GM21423 (cell line): ENCODE measurements around the gene IP6K3.

ENCODE experiments used
- ATAC-seq: cut with Tn5 transposase; IDR thresholded peaks from one replicate; pipeline ENCODE4 v1.9.1; 2021; ENCODE audit warnings: mild to moderate bottlenecking, moderate library complexity; ENCODE audit not compliant: unreplicated experiment

The IP6K3 gene

DNA sequence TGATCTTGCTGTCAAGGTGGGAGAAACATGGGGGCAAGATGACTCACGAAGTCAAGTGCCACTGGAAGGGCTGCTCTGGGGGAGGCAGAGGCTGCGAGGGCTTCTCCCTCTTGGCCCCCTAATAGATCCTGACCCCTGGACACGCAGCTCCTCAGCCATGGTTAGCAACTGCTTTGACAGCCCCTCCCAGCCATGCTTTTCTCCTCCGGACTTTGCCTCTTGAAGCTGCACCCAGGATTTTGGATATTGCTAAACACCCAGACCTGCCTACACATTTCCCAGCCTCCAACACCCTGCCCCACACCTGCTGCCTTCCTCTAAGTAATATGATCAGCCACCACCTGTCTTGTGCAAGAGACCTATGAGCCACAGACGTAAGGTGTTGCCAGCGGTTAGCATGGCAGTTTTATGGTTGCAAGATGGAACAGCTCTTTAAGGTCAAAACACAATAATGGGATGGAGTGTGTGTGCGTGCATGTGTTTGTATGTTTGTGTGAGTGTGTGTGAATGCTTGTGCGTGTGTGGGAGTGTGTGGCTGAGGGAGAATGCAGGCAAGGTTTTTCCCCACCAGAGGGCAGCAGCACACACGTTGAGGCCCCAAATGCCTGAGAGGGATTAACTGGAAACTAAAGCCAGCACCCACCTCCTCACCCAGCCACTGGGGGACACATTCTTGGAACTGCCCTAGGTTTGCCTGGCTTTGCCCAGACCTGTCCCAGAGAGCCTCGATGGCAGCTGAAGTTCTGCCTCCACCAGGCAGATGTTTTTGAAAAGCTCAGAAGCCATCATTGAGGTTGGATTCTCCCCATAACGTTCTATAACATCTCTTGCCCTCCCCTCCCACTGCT lies 2.5 kb downstream of the IP6K3 start:
- ATAC-seq: no peak

DNA sequence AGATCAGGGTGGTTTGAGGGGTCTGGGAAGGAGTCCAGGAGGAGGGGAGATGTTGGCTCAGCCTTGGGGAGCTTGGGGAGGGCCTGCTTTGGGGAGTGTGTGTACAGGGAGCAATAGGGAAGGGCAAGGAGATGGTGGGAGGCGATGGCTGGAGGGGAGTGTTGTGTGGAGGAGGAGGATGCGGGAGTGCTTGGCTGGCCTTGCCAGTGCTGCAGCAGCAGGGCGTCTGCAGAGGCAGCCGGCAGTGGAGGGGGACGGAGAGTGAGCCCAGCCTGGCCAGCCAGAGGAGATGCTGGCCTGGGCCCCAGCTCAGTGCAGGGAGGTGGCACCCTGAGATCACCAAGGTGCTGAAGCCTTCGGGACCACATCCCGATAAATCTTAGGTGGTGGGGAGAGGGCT lies 3.9 kb downstream of the IP6K3 start:
- ATAC-seq: no peak

DNA sequence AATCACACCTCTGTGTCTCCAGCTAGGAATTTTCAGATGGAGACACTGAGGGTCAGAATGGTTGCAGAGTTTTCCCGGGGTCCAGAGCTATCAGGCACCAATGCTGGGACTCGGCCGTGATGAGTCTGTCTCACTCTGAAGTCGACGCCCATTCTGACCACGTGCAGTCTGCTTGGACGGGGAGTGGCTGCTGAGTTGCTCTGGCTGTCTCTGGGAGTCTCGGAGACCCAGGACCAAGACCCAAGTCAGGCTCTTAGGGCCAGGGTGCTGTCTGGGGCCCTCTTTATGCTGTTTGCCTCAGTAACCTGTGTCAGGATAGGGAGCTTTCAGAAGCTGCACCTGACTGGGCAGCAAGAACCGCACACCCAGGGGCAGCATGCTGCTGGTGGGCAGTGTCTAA lies 4.6 kb downstream of the IP6K3 start:
- ATAC-seq: no peak

DNA sequence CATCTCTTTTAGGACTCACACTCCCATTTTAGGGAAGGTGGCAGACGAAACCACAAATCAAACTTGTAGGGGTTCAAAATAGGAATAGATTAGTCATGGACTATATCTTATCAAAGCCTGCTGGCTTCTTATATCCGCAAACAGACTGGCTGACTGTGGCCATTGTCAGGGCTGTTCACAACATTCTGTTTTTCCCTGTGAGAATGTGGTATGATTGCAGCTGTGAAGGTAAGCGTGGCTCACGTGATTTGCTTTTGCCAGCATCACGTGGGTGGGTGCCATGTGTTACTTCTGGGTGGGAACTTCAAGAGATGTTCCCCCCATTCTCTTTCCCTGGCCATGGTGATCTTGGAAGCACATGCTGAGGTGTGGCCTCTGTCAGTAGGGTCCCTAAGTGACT lies 5.9 kb downstream of the IP6K3 start:
- ATAC-seq: no peak

DNA sequence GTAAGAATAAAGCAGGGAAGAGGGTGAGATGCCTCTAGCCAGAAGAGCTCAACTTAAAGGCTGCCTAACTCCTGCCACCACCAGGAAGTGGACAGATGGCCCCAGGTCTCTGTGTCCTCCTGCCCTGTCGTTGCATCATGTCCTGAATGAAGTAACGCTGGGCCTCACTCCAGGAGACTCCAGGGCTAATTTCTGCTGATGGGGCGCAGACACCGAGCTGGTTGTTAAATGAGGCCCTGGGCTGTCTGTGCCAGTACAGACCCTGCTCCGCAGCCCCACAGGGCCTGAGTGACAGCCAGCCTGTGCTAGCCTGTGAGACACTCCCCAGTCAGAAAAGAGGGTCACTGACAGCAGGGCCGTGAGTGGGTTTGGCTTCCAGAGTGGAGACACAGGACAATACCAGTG lies 6.5 kb downstream of the IP6K3 start:
- ATAC-seq: no peak

DNA sequence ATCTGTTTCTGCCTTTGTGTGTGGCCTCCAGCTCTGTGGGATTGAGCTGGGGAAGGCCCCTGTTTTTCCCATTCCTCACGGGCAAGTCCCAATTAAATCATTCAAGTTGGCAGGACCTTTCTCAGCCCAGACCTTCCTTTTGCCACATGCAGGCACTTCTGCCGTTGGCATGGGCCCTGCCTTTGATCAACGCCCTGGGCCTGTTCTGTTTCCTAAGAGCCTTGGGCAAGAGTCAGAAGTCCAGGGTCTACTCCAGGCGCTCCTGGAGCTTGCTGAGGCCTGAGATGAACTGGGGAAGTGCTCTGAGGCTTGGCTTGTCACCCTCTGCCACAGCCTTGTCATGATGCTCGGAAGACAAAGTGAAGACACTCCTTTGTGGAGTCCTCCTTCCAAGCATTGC lies 7.1 kb downstream of the IP6K3 start:
- no peak for ATAC-seq

DNA sequence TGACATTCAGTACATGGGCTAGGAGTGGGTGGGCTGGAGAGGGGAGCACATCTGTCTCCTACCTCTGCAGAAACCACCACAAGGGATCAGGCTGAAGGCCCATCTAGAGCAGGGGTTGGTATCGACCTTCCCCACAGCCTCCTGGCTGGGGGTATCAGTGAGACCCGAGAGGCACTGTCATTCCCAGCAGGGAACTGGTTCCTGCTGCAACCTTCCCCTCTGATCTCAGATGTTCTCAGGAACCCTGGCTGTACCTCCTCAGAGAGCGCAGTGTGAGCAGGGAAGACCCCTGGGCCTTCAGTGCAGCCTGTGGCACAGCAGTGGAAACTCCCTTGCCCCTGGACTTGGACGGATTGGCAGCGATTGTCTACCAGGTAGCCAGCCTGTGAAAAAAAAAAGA lies 7.8 kb downstream of the IP6K3 start:
- no peak for ATAC-seq

DNA sequence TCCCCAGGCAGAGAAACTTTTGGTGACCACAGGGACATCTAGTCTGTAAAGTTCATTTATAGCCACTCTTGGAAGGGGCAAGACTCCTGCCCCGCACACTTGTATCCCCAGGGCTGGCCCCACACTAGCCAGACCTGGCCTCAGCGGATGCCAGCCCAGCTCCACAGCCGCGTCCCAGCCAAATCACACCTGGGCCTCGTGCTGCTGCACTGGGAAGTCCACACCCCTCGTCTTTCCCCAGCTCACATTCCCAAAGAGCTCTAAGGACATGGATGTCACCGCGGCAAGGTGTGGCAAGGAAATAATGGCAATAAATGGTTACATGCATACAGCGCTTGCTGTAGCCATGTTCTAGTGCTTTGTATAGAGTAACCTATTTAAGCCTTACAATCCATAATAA lies 8.6 kb downstream of the IP6K3 start:
- ATAC-seq: no peak

DNA sequence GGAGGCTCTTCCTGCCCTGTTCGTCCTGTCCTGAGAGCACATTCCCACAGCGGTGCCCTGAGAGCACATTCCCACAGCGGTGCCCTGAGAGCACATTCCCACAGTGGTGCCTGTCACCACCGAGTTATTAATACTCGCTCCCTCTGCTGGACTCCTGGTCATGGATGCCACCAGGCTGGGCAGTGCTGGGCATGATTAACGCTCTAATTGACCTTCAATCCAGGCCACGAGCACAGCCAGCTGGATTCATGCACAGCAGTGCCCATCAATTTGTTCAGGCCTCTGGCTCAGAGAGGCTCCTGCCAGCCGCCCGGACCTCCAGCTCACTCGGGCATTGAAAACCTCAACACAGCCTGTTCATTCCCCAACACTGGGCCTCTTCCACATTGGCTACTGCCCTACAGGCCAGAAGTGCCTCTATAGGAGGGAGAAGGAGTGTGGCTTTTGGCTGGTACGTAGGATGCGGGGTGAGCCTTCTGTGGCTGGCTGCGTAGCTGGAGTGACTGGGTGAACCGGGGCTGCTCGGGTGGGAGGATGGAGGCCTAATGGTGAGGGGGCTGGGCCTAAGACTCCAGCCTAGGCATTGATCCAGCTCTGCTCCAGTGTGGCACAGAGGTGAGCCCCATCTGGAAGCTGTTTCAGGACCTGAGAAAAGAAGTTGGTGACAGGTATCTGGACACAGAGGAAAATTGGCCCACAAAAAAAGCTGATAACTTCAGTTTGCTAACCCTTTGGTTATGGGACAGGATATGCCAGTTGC lies 9.3 kb downstream of the IP6K3 start:
- ATAC-seq: no peak

DNA sequence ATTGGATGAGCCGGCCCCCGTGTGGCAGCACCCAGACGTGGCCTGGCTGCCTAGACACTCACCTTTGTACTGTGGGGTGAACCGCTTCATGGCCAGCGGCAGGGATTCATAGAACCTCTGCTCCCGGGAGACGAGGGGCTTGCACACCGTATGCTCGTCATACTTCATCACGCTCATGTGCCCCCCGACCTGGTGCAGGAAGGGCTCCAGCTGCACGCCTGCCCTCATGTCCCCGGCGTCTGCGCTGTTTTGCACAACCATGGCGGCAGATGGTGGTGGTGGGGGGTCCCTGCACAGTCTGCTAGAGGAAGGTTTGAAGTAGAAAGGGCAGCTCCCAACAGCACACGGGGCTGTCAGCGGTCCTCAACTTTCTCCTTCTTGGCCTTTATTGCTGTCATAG lies 11.5 kb downstream of the IP6K3 start:
- ATAC-seq: no peak

DNA sequence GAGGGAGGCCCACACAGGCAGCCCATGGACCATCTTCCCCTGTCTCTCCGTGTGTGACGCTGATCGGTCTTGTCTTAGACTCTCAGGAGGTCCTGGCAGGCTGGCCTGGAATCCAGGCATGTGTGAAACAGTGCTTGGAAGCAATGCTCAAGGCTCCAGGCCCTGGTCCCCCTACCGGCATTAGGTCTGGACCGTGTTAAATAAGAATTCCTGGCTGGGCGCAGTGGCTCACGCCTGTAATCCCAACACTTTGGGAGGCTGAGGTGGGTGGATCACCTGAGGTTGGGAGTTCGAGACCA lies 13.0 kb downstream of the IP6K3 start:
- ATAC-seq: no peak

DNA sequence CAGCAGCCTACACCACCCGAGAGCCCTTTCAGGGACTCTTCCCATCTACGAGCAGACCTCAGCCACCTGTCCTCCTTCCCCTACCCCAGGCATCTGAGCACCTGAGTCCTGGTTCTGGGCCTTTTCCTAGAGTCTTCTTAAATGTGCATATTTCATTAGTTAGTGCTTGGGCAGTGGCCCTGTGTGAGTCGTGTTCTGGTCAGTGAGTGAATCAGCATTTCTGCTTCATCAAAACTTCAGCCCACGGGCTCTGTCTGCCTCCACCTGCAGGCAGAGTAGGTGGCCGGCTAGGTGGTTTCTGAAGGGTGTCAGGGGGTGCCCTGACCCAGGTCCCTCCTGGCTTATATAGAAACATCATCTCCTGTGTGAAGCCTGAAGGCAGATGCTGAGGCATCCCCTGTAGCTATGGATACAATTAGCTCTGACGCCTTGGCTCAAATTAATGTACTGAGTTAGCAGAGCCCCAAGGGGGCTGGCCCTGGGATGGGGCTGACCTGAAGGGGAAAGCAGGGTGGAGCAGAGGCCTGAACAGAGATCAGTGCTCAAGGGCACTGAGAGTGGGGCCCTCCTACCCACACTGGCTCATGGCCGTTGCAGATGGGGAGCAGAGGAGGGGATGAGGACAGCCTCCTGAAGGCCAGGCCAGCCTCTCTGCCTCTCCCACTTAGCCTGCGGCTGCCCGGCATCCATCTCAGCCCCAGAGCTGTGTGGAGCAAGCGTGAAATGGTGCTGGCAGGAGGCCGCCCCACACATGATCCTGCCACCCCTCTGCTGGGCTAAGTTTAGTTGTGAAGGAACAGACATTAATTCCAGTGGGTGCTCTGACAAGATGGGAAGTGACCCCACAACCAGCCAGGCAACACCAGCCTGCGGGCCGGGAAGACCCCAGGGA lies 13.6 kb downstream of the IP6K3 start:
- ATAC-seq: no peak

DNA sequence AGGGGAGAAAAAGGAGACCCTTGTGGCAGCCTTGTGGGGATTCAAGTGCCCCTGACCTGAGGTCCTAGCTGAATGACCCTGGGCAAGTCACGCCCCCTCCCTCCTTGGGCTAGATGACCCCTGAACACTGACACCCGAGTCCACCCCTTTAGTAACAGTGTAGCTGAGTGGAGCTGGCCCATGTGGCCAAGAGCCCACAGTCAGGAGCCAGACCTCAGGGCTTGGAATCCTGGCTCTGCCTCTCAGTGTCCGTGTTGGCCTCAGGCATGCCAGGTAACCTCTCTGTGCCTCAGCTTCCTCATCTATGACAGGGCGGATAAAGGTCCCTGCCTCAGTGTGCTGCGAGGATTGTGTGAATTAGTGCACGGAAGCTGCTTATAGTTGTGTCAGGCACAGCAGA lies 14.3 kb downstream of the IP6K3 start:
- ATAC-seq: no peak

DNA sequence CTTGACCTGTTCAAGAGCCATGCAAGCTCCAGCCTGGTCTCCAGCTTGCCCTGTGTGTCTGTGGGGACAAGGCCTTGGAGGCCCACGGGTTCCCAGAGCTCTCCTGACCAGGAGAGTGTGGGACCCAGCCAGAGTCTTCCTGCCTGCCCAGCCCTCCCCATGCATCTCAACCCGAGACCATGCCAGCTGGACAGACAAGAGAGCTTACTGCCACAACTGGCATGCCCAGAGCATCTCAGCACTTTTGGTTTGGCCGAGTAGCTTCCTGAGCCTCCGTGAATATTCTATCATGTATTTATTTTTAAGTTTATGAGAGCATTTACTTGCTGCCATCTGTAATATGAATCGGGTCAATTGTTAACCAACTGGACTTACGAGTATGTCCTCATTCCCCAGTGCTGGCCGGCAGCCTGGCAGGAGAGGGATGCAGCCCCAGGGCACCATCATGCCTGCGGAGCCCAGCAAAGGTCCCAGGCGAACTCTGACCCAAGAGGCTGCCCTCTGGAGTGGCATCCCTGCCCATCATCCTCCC lies 14.9 kb downstream of the IP6K3 start:
- no peak for ATAC-seq

DNA sequence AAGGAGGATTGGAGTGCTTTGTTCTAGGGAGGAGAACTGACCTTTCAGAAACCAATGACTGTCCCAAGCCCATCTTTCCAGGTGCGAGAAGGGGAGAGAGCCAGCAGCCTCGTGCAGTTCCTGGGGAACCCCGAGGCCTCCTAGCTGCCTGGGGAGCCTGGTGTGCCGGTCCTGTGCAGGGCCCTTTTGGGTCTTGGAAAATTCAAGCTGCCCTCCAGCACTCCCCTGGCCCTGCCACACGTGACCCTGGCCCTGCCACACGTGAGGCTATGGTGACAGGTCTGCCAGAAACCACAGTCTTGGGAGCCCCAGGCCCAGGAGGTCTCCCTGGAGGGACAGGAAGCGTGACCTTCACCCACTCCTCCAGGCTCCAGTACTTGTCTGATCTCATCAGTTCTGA lies 15.7 kb downstream of the IP6K3 start:
- no peak for ATAC-seq

DNA sequence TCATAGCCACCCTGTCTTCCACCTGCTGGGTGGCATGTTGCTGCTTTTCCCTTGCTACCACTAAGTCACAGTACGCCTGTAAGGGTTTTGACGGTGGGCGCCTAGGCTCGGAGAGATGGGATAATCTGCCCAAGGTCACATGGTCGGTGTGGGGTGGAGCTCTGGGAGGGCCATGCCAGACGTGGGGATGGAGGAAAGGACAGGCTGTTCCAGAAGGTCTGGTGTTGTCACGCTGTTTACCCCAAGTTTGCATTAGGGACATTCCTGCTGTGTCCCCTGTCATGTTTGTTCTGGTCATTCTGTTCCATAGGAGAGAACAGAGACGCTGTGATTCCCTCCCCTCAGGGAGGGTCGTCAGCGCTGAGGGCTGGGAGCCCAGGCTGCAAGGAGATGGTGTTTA lies 16.1 kb downstream of the IP6K3 start:
- ATAC-seq: no peak

DNA sequence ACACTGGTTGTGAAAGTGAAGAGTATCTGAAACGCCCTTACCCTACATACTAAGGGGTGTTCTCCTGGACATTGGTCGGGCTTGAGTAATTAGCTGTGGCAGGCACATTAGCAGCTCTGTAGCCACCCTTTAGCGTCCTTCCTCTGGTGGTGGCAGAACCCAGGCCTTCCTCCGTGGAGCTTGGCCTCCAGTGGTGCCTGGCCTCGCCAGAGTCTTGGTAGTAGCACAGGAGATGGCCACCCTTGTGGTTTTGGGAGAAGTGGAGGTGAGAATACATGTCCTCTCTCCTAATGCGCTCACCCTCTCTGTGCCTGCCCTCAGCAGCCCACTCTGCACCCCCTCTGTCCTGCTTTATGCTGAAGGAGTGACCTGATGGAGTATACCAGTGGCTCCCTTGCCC lies 17.6 kb downstream of the IP6K3 start:
- no peak for ATAC-seq

DNA sequence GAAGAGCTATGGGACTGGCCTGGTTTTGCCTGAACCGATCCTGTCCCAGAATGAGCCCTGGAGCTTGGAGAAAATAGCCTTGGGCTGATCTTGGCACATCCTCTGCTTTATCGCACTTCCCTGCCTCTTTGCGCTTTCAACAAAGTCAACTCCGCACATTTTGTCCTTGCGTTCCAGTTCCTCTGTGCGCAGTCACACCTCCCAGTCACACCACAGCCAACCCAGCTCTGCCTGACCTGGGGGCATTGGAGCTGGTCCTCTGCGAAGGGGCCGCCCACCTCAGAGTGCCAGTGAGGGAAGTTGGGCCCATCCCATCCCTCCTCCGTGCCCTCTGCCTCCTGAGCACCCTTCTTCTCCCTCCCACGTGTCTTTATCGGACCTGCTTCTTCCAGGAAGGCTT lies 18.3 kb downstream of the IP6K3 start:
- ATAC-seq: no peak

DNA sequence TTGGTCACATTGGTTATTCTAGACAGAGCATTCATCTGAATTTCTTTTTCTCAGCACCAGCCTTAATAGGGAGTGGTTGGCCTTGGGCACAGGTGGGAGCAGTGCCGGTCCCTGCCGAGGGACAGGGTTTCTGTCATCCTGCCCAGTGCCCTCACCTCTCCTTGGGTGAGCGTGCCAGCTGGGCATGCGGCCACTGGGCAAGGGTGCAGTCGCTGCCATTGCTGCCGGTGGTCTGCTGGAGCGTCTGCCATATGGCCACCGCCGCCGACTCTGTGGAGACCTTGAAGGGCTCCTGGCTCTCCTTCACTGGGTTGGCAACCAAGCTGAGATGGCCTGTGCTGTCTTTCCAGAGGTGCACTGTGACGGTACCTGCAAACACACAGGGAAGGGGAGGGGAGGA lies 18.8 kb downstream of the IP6K3 start:
- no peak for ATAC-seq

DNA sequence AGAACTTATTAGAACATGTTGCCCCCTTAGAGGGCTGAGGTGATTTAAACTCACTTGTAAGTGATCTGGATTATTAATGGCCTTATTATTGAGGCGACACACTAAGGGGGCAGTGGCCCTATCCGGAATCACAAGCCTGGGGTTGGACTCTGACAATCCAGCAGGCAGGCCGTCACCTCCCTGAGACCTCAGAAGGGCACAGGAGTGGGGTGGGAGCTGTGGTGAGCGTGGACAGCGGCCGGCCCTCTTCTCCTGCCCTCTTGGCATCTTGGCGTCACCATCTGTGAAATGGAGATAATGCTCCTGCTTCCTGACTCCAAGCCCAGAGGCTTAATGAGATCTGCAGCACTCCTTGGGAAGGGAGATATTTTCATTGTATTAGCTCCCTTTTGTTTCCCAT lies 19.6 kb downstream of the IP6K3 start:
- ATAC-seq: no peak

DNA sequence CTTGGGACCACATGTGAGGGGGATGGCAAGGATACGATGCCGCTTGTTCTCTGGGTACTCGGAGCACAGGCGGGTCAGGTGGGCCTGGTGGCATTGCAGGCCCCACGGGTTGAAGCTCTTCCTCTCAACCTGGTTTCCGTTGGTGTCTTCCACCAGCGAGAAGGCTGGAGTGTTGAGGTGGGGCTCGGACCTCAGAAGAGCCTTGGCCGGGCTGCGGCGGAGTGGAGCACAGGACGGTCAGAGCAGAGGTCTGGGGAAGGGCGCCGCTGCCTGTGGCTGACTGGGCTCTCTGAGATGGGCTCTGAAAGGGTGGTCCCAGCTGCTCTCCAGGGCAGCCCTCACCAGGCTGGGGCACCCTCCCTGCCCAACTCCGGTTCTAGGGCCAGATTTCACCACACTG lies 20.0 kb downstream of the IP6K3 start:
- no peak for ATAC-seq
